ENCODE data around the gene MROH7. TPM values are rescaled to one million over a fixed set of nuclear protein-coding genes. Genes with fewer than 3 reads are reported as not detected.

Gene MROH7
- total RNA-seq, result under 1 TPM; 0.39 to 0.86 TPM

GRCh38 chr1:54640863-54641836 is at the start of gene MROH7:
Gene MROH7, plus strand, starts transcription at chr1:54641786. Its CDS starts 11,141 bp downstream, at chr1:54652927.
- no peaks in the 10 kb centered on the region for H3K27me3 Mint-ChIP-seq (ENCODE audit: low read depth)
- H3K4me3 Mint-ChIP-seq, result no peak within 1 kb of the TSS
- no peak for ATAC-seq (replicated peaks in 1 of 2)
- H3K9me3 Mint-ChIP-seq, result peaks cover 5% of the 10 kb centered on the region in 2 donors
- H3K36me3 Mint-ChIP-seq (ENCODE audit: insufficient read depth in 2 of 2), result peaks cover 3 to 5% of the 10 kb centered on the region in 2 donors
- H3K27ac Mint-ChIP-seq, result no peak within 1 kb of the TSS
- DNase-seq, result no peak
- H3K4me1 Mint-ChIP-seq (ENCODE audit: low read depth), result no peaks in the 10 kb centered on the region

- ATAC-seq (replicated peaks in 1 of 2), result no peak
- peaks cover 1% of the 10 kb centered on the region for H3K4me1 Mint-ChIP-seq (ENCODE audit: low read depth)
- H3K9me3 Mint-ChIP-seq, result no peaks in the 10 kb centered on the region
- no peaks in the 10 kb centered on the region for H3K36me3 Mint-ChIP-seq (ENCODE audit: insufficient read depth in 2 of 2)
- DNase-seq, result no peak
- H3K4me3 Mint-ChIP-seq, result no peak overlapping the region
- H3K27ac Mint-ChIP-seq, result no peak overlapping the region
- H3K27me3 Mint-ChIP-seq (ENCODE audit: low read depth), result no peaks in the 10 kb centered on the region
These were observed 47.9 kb upstream of the MROH7 start for GRCh38 chr1:54593571-54594160.

- Mint-ChIP-seq H3K27me3 (ENCODE audit: low read depth) (no peaks in the 10 kb centered on the region), H3K36me3 (ENCODE audit: insufficient read depth in 2 of 2) (no peaks in the 10 kb centered on the region), H3K9me3 (no peaks in the 10 kb centered on the region), H3K4me3 (no peak overlapping the region), H3K27ac (no peak overlapping the region), H3K4me1 (ENCODE audit: low read depth) (no peaks in the 10 kb centered on the region)
- no peak for ATAC-seq (replicated peaks in 1 of 2)
- no peak for DNase-seq
These were observed 47.1 kb upstream of the MROH7 start for GRCh38 chr1:54594463-54594862.

- Mint-ChIP-seq H3K4me3 (no peak overlapping the region), H3K27me3 (ENCODE audit: low read depth) (no peaks in the 10 kb centered on the region), H3K4me1 (ENCODE audit: low read depth) (no peaks in the 10 kb centered on the region), H3K36me3 (ENCODE audit: insufficient read depth in 2 of 2) (no peaks in the 10 kb centered on the region), H3K9me3 (no peaks in the 10 kb centered on the region), H3K27ac (no peak overlapping the region)
- ATAC-seq (replicated peaks in 1 of 2) (no peak), DNase-seq (no peak)
These were observed 45.6 kb upstream of the MROH7 start for GRCh38 chr1:54595956-54596498.

DNA sequence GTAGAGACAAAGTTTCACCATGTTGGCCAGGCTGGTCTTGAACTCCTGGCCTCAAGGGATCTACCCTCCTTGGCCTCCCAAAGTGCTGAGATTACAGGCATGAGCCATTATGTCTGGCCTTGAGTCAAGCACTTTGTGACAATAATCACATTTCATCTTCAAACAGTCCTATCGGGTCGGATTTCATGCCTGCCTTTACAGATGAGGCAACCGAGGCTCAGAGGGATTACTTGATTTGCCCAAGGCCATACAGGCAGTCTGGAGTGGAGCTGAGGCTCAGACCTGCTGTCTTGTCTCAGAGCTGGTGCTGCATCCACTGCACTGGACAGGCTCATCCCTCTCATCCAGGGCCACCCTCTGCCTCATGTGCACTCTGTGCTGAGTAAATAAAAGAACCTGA is 44.8 kb upstream of the MROH7 start:
- no peaks in the 10 kb centered on the region for H3K9me3 Mint-ChIP-seq
- H3K27ac Mint-ChIP-seq, result no peak overlapping the region
- H3K4me3 Mint-ChIP-seq, result no peak overlapping the region
- ATAC-seq (replicated peaks in 1 of 2), result no peak
- no peaks in the 10 kb centered on the region for H3K36me3 Mint-ChIP-seq (ENCODE audit: insufficient read depth in 2 of 2)
- DNase-seq, result no peak
- H3K27me3 Mint-ChIP-seq (ENCODE audit: low read depth), result no peaks in the 10 kb centered on the region
- H3K4me1 Mint-ChIP-seq (ENCODE audit: low read depth), result no peaks in the 10 kb centered on the region

DNA sequence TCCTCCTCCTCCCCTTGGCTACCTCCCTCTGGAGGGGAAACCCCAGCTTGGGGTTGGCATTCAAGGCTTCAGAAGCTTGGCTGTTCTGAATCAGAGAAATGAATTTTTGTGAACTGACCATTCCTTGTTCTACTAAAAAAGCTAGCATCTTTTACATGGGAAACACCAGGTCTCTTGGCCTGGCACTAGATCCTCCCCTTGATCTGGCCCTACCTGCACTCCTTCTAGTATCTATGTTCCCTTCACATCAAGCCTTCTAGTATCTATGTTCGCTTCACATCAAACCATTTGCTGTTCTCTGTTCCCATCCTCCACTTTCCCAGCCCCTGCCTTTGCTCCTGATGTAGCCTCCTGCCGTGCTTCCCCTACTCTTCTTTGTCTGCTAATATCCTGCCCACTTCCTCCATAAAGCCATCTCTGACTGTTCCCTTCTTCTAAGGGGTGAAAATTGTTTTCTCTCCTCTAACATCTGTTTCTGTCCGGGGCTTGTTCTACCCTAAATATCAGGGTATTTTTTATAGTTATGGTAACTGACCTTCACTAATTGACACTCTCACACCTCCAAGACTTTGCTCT is 44.0 kb upstream of the MROH7 start:
- ATAC-seq (replicated peaks in 1 of 2) (no peak), DNase-seq (no peak)
- Mint-ChIP-seq H3K36me3 (ENCODE audit: insufficient read depth in 2 of 2) (no peaks in the 10 kb centered on the region), H3K4me3 (no peak overlapping the region), H3K9me3 (no peaks in the 10 kb centered on the region), H3K4me1 (ENCODE audit: low read depth) (no peaks in the 10 kb centered on the region), H3K27ac (no peak overlapping the region), H3K27me3 (ENCODE audit: low read depth) (no peaks in the 10 kb centered on the region)

GRCh38 chr1:54599211-54599823 is 42.3 kb upstream of the MROH7 start:
- Mint-ChIP-seq H3K27me3 (ENCODE audit: low read depth) (no peaks in the 10 kb centered on the region), H3K27ac (no peak overlapping the region), H3K36me3 (ENCODE audit: insufficient read depth in 2 of 2) (no peaks in the 10 kb centered on the region), H3K4me3 (no peak overlapping the region), H3K4me1 (ENCODE audit: low read depth) (peaks cover 3% of the 10 kb centered on the region), H3K9me3 (no peaks in the 10 kb centered on the region)
- ATAC-seq (replicated peaks in 1 of 2) (no peak), DNase-seq (no peak)

- H3K27me3 Mint-ChIP-seq (ENCODE audit: low read depth), result no peaks in the 10 kb centered on the region
- H3K36me3 Mint-ChIP-seq (ENCODE audit: insufficient read depth in 2 of 2), result no peaks in the 10 kb centered on the region
- no peak for ATAC-seq (replicated peaks in 1 of 2)
- DNase-seq, result no peak
- H3K9me3 Mint-ChIP-seq, result no peaks in the 10 kb centered on the region
- peaks cover 13% of the 10 kb centered on the region for H3K4me1 Mint-ChIP-seq (ENCODE audit: low read depth)
- no peak overlapping the region for H3K4me3 Mint-ChIP-seq
- H3K27ac Mint-ChIP-seq, result no peak overlapping the region
These were observed 40.5 kb upstream of the MROH7 start for GRCh38 chr1:54600947-54601721.

GRCh38 chr1:54601730-54602129 is 39.9 kb upstream of the MROH7 start:
- no peak overlapping the region for H3K4me3 Mint-ChIP-seq
- peaks cover 13% of the 10 kb centered on the region for H3K4me1 Mint-ChIP-seq (ENCODE audit: low read depth)
- ATAC-seq (replicated peaks in 1 of 2), result no peak
- H3K27me3 Mint-ChIP-seq (ENCODE audit: low read depth), result no peaks in the 10 kb centered on the region
- no peak for DNase-seq
- no peaks in the 10 kb centered on the region for H3K36me3 Mint-ChIP-seq (ENCODE audit: insufficient read depth in 2 of 2)
- no peaks in the 10 kb centered on the region for H3K9me3 Mint-ChIP-seq
- H3K27ac Mint-ChIP-seq, result no peak overlapping the region

GRCh38 chr1:54602554-54602953 is 39.0 kb upstream of the MROH7 start:
- H3K27ac Mint-ChIP-seq, result no peak overlapping the region
- ATAC-seq (replicated peaks in 1 of 2), result no peak
- DNase-seq, result no peak
- H3K27me3 Mint-ChIP-seq (ENCODE audit: low read depth), result no peaks in the 10 kb centered on the region
- no peak overlapping the region for H3K4me3 Mint-ChIP-seq
- no peaks in the 10 kb centered on the region for H3K9me3 Mint-ChIP-seq
- H3K36me3 Mint-ChIP-seq (ENCODE audit: insufficient read depth in 2 of 2), result no peaks in the 10 kb centered on the region
- H3K4me1 Mint-ChIP-seq (ENCODE audit: low read depth), result peaks cover 13% of the 10 kb centered on the region

DNA sequence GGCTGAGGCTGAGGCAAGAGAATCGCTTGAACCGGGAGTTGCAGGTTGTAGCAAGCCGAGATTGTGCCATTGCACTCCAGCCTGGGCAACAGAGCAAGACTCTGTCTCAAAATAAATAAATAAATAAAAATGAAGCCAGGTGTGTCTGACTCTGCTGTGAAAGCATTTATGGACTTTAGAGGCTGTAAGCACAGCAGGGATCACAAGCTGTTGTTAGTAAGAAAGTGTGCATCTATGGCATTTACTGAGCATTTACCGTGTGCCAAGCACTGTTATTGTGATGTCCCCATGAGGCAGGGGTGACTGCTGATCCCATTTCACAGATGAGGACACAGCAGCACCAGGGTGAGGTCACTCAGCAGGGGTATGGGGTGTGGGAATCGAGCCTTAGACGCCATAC is 38.3 kb upstream of the MROH7 start:
- no peak overlapping the region for H3K4me3 Mint-ChIP-seq
- no peaks in the 10 kb centered on the region for H3K27me3 Mint-ChIP-seq (ENCODE audit: low read depth)
- H3K27ac Mint-ChIP-seq, result no peak overlapping the region
- ATAC-seq (replicated peaks in 1 of 2) (no peak), DNase-seq (no peak)
- H3K36me3 Mint-ChIP-seq (ENCODE audit: insufficient read depth in 2 of 2), result no peaks in the 10 kb centered on the region
- H3K9me3 Mint-ChIP-seq, result no peaks in the 10 kb centered on the region
- H3K4me1 Mint-ChIP-seq (ENCODE audit: low read depth), result peaks cover 13% of the 10 kb centered on the region

GRCh38 chr1:54604051-54604450 is 37.5 kb upstream of the MROH7 start:
- Mint-ChIP-seq H3K4me3 (no peak overlapping the region), H3K4me1 (ENCODE audit: low read depth) (peaks cover 13% of the 10 kb centered on the region), H3K36me3 (ENCODE audit: insufficient read depth in 2 of 2) (no peaks in the 10 kb centered on the region), H3K27me3 (ENCODE audit: low read depth) (no peaks in the 10 kb centered on the region), H3K9me3 (no peaks in the 10 kb centered on the region), H3K27ac (no peak overlapping the region)
- ATAC-seq (replicated peaks in 1 of 2) (no peak), DNase-seq (no peak)
